Activated naive CD8-positive, alpha-beta T cell treated with anti-CD3 and anti-CD28 coated beads for 36 hours (primary cell): ENCODE measurements around the gene FOXC1. TPM values are rescaled to one million over a fixed set of nuclear protein-coding genes. Genes with fewer than 3 reads are reported as not detected.

ENCODE experiments used
- DNase-seq: peaks from one replicate; pipeline ENCODE4 v3.0.0; 2021
- H3K27ac Mint-ChIP-seq: one replicate; pipeline ENCODE4 v1.8.0; 2022; ENCODE audit warnings: mild to moderate bottlenecking, moderate library complexity, mixed read lengths
- H3K27me3 Mint-ChIP-seq: one replicate; pipeline ENCODE4 v1.8.0; 2022; ENCODE audit warnings: mild to moderate bottlenecking, mixed read lengths
- H3K36me3 Mint-ChIP-seq: one replicate; pipeline ENCODE4 v1.8.0; 2021; ENCODE audit warnings: mild to moderate bottlenecking, mixed read lengths
- H3K4me1 Mint-ChIP-seq: one replicate; pipeline ENCODE4 v1.8.0; 2021; ENCODE audit warnings: mixed read lengths
- H3K4me3 Mint-ChIP-seq: one replicate; pipeline ENCODE4 v1.8.0; 2022; ENCODE audit warnings: mild to moderate bottlenecking, moderate library complexity, mixed read lengths
- H3K9me3 Mint-ChIP-seq: one replicate; pipeline ENCODE4 v1.8.0; 2022; ENCODE audit warnings: mixed read lengths
- total RNA-seq, 2 experiments: library from RNA; stranded (reverse); gene quantifications; one replicate each; pipeline ENCODE4 v1.2.3, GENCODE V29; 2021

FOXC1 gene
- total RNA-seq, 2 experiments from 2014 or later, result not detected

DNA sequence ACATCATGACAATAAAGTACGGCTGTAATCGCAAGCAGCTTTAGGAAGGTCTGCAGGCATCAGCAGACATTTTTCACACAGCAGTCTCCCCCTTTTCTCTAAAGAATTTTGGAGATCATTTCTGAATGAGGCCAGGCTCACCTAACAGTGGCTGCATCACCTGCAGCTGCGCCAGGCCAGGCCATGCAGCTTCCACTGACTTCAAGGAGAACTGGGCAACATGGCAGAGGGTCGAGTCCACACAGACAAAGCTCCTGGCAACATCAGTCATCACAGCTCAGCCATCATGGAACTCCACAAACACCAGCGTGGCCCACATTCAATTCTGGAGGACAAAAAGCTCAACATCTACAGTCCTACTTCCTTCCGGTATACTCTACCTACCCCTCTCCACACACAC lies 17.8 kb upstream of the FOXC1 start:
- Mint-ChIP-seq H3K4me1 (no peaks in the 10 kb centered on the region), H3K27me3 (peaks cover 54% of the 10 kb centered on the region), H3K9me3 (no peaks in the 10 kb centered on the region), H3K4me3 (no peak overlapping the region), H3K36me3 (no peaks in the 10 kb centered on the region), H3K27ac (no peak overlapping the region)
- no peak for DNase-seq

DNA sequence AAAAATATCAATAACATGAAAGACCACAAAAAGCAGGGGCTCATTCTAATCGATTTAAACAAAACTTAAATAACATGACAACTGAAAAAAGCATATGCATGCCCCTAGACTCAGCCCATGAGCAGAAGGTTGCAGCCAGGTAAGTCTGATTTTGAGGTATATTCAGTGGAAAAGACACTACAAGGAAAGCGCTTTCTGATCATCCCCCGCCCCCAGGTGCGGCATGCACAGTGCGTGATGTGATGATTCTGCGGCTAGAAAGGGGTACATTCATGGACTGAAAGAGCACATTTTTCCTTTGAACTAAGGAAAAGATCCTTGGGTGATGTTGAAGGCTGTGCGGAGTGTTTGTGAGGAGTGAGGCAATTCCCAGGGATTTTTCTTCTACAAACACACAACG lies 16.9 kb upstream of the FOXC1 start:
- no peaks in the 10 kb centered on the region for H3K4me1 Mint-ChIP-seq
- H3K27ac Mint-ChIP-seq, result no peak overlapping the region
- DNase-seq, result no peak
- H3K4me3 Mint-ChIP-seq, result no peak overlapping the region
- H3K27me3 Mint-ChIP-seq, result peaks cover 63% of the 10 kb centered on the region
- no peaks in the 10 kb centered on the region for H3K9me3 Mint-ChIP-seq
- no peaks in the 10 kb centered on the region for H3K36me3 Mint-ChIP-seq

DNA sequence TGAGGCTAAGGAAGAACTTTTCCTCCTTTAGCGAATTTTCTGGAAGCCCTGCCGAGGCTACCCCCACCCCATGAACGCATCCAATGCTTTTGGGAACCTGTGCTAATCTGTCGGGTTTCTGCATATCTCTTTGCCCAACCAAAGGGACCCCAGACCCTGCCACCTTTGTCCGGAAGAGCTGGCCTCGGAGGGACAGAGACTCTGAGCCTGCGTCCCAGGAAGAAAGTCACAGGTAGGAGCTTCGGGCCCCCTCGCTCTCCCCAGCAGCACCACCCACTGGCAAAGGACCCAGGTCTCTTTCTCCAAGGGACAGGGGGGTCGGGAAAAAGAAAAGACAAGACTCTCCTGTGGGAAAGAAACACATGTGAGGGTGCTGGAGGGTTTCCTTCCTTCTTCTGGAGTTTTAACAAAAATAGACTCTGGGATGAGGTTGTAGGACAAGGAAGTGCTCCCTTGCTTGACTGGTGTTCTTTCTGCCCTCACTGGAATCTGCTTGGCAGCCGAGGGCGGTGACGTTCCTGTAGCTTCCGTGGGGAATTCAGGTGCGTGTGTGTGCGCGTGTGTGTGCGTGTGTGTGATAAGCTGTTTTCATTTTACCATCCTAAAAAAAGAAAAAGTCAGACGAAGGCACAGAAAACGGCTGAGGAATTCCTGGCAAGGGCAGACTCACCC lies 16.3 kb upstream of the FOXC1 start:
- Mint-ChIP-seq H3K9me3 (no peaks in the 10 kb centered on the region), H3K4me3 (no peak overlapping the region), H3K4me1 (no peaks in the 10 kb centered on the region), H3K27ac (no peak overlapping the region), H3K36me3 (no peaks in the 10 kb centered on the region), H3K27me3 (peaks cover 69% of the 10 kb centered on the region)
- DNase-seq, result no peak

DNA sequence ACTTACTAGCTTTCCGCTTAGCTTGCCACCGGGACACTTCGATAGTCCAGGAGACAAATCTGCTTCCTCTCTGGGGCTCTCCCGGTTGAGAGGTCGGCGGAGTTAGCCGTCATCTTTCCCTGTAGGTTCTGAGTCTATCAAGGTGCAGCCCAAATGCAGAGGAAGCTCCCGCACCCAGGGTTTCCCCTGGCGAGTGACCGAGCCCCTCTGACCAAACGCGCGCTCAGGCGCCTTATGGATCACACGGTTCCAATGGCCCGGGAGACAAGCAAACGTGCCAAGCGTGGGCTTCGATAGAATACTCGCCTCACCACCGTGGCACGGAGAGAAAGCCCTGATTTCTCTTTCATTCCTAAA lies 15.8 kb upstream of the FOXC1 start:
- Mint-ChIP-seq H3K27me3 (peaks cover 72% of the 10 kb centered on the region), H3K27ac (no peak overlapping the region), H3K4me1 (no peaks in the 10 kb centered on the region), H3K36me3 (no peaks in the 10 kb centered on the region), H3K9me3 (no peaks in the 10 kb centered on the region), H3K4me3 (no peak overlapping the region)
- no peak for DNase-seq

DNA sequence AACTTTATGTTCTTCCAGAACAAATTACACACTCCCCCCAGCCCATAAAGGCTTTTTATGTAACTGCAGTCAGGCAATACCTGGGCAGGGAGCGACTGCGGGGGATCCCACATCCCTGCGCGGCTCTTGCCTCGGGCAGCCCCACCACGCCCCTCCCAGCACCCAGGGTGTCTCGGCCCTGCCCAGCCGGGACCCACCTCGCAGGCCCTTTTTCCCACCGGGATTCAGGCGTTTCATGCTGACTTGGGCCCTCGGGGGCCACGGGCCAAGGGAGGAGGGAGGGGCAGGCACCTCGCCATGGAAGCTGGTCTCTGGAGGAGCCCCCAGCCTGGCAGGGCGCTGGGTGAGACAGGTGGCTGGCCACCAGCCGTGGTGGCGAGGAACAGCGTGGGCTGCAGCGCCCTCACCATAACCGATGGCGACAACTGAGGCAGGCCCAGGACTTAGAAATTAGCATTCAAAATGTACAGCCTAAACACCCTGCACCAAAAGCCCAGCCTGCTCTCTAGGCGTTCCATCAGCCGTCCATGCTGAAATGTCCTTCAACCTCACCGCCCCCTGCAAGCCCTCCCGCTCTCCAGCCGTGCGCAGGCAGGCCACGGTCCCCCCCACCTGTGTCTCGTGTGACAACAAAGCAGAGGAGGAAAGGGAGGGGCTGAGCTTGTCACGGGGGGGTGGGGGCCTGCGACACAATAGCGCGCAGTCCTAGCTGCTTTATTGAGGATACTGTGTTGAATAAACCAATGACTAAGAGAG lies 15.1 kb upstream of the FOXC1 start:
- Mint-ChIP-seq H3K4me3 (no peak overlapping the region), H3K36me3 (no peaks in the 10 kb centered on the region), H3K27me3 (peaks cover 70% of the 10 kb centered on the region), H3K4me1 (no peaks in the 10 kb centered on the region), H3K9me3 (no peaks in the 10 kb centered on the region), H3K27ac (no peak overlapping the region)
- DNase-seq, result no peak

DNA sequence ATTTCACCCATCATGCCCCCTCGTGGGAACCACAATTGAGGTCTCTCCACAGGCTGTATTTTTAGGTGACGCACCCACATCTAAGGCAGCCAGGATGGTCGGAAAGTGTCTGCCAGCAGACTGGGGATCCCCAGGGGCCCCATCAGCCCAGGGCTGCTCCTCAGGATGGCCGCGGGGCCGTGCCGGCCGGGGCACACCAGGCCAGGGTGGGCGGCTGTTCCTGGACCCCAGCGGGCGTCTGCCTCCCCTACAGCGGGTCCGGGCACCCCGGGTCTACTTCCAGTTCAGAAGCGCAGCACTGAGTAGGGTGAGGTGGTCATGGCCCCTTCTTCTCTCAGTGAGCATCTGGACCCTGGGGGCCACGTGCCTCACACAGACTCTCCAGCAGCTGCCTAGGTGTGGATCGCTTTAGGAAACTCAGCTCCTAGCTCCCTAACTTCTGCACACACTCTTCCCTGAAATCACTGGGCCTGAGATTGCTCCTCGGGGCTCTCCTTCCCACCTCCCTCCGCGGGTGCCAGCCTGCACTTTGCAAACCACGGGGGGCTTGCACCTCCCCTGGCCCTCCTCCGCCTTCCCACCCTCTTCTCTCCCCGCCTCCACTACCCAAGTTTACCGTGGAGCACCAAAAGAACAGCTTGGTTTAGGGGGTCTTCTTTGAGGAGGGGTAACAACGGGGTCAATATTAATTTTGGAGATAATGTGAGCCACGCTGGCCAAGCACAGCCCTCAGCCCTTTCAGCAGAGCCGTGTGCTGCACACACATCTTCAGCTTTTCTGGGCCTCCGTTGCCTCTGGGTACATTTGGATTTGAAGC lies 14.2 kb upstream of the FOXC1 start:
- no peaks in the 10 kb centered on the region for H3K4me1 Mint-ChIP-seq
- H3K9me3 Mint-ChIP-seq, result no peaks in the 10 kb centered on the region
- no peak overlapping the region for H3K27ac Mint-ChIP-seq
- no peaks in the 10 kb centered on the region for H3K36me3 Mint-ChIP-seq
- H3K27me3 Mint-ChIP-seq, result peaks cover 76% of the 10 kb centered on the region
- DNase-seq, result no peak
- no peak overlapping the region for H3K4me3 Mint-ChIP-seq

DNA sequence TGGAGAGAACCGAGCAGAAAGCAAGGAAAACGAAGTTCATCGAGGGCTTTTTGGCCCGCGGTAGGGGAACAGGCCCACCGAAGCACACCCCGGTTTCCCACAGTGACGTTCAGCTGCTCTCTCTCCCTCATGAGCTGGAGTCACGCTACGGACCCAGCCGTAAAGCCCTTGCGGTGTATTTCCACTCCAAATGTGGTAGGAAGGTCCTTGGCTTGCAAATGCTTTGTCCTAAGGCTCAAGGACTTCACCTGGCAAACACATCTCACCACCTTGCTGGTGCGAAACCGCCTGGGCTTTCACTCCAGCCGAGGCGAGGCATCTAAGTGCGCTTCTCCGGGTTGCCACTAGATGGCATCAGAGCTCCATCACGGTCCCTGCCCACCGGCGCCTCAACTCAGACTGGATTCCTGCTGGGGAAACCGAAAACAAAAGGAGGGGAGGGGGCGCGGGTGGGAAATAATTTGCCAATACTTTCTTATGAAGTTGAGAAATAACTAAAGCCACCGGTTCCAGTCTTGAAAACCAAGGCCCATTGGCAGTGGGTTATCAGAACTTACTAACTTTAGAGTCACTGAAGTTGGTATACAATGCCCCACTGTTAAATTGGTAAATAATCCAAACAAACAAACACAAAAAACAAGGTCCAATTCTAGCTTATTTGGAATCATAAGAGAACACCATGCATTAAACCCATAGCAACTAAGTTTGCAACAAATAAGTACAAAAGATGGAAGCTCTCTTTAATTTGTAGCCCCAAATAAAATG lies 13.4 kb upstream of the FOXC1 start:
- DNase-seq, result peak; percentile 58
- Mint-ChIP-seq H3K9me3 (no peaks in the 10 kb centered on the region), H3K36me3 (no peaks in the 10 kb centered on the region), H3K27ac (no peak overlapping the region), H3K27me3 (peaks cover 84% of the 10 kb centered on the region), H3K4me3 (no peak overlapping the region), H3K4me1 (peaks cover 2% of the 10 kb centered on the region)

DNA sequence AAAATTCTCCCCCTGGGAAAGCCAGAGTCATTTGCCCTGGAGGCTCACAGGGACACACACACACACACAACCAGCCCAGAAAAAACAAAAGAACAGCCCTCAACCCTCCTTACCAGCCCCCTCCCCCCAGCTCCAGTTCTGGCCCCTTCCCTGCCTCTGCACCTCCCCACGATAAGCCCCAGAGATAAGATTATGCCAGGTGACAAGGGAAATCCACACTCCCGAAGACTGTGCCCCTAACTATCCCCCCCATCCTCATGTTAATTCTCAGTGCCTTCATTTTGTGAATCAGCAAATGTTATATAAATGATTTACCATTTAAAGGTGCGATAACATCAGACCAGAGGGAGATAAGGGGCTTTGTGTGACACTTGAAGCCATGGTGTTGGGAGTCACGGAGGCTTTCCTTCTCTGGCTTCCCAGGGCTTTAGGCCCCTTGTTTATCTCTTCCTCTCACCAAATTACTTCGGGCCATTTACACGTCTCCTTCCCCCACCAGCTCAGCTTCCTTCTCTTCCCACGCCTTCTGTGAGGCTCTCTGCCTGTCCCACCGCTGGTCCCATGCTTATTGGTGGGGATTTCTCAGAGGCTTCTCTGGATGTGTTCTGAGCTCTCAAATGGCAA lies 12.5 kb upstream of the FOXC1 start:
- Mint-ChIP-seq H3K4me1 (peaks cover 2% of the 10 kb centered on the region), H3K4me3 (no peak overlapping the region), H3K36me3 (no peaks in the 10 kb centered on the region), H3K27me3 (peaks cover 84% of the 10 kb centered on the region), H3K9me3 (no peaks in the 10 kb centered on the region), H3K27ac (no peak overlapping the region)
- no peak for DNase-seq

DNA sequence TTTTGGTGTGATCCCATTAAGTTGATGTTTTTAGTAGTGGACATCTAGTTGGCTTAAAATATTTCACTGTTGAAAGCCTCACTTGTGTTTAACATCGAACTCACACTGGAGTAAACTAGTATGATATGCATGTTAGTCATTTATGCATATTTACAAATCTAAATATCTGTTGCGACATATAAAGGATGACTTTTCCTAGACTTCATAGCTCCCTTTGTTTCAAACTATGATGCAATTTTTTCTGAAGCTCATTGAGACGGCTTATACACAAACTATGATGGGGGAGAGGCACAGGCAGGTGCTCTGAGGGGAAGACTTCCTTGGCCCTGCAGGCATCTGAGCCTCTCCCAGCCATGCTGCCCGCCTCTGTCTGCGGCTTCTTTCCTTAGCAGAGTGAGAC lies 11.8 kb upstream of the FOXC1 start:
- no peaks in the 10 kb centered on the region for H3K36me3 Mint-ChIP-seq
- DNase-seq, result no peak
- H3K4me3 Mint-ChIP-seq, result no peak overlapping the region
- H3K4me1 Mint-ChIP-seq, result peaks cover 2% of the 10 kb centered on the region
- no peak overlapping the region for H3K27ac Mint-ChIP-seq
- H3K27me3 Mint-ChIP-seq, result peaks cover 87% of the 10 kb centered on the region
- no peaks in the 10 kb centered on the region for H3K9me3 Mint-ChIP-seq

DNA sequence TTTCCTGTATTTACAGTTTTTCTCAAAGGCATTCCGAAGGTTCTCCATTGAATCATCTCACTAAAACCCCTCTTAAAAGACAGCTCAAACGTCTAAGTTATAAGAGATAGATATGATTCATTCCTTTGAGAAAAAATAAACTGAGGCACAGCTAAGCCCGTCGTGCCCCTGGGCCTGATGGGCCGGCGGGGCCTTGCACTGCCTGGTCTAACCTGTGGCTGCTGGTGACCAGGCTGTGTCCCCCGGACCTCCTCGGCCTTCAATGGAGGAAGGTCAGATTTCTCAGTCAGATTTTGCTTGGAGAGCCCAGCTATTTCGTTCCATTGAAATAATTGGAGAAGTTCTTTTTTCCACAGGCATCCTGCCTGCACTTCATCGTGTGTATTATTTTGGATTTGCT lies 11.3 kb upstream of the FOXC1 start:
- Mint-ChIP-seq H3K27ac (no peak overlapping the region), H3K4me3 (no peak overlapping the region), H3K36me3 (no peaks in the 10 kb centered on the region), H3K27me3 (peaks cover 87% of the 10 kb centered on the region), H3K4me1 (peaks cover 2% of the 10 kb centered on the region), H3K9me3 (no peaks in the 10 kb centered on the region)
- no peak for DNase-seq

DNA sequence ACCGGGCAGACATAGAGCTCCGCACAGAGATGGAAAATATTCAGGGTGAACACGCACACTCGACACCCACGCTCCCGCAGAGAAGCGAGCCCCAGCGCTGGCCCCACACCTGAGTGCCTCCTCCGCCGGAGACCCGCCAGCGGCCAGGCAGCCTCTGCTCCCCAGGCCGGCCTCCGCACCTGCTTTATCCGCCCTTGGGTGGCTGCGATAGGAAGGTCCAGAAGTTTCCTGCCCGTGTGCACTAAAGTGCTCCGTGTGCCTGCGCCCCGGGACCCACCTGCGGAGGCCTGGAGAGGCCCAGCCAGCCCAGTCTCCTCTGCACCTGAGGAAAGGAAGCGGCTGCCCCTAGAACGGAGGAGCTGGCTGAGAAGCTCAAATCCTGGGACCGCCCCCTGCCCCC lies 10.8 kb upstream of the FOXC1 start:
- Mint-ChIP-seq H3K9me3 (no peaks in the 10 kb centered on the region), H3K36me3 (no peaks in the 10 kb centered on the region), H3K4me1 (peaks cover 2% of the 10 kb centered on the region), H3K27ac (no peak overlapping the region), H3K4me3 (no peak overlapping the region), H3K27me3 (peaks cover 88% of the 10 kb centered on the region)
- no peak for DNase-seq

DNA sequence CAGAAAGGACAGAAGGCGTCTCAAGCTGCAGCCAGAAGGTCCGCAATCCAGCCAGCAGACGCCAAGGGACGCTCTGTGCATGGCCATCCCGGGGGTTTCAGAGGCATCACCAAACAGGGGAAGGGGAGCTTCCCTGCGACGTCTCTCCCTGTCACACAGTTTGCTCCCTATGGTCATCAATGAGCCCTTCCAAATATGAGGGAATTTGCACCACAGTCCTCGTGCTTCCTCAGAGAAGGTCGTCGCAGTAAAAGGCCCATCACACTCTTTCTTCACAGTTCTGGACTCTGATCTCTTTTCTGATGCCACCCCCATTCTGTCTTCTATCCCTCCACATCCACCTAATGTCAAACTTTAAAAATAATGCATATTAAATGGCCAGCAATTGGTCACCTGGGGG lies 10.2 kb upstream of the FOXC1 start:
- Mint-ChIP-seq H3K27ac (no peak overlapping the region), H3K4me1 (peaks cover 2% of the 10 kb centered on the region), H3K36me3 (no peaks in the 10 kb centered on the region), H3K9me3 (no peaks in the 10 kb centered on the region), H3K4me3 (no peak overlapping the region), H3K27me3 (peaks cover 85% of the 10 kb centered on the region)
- DNase-seq, result no peak

DNA sequence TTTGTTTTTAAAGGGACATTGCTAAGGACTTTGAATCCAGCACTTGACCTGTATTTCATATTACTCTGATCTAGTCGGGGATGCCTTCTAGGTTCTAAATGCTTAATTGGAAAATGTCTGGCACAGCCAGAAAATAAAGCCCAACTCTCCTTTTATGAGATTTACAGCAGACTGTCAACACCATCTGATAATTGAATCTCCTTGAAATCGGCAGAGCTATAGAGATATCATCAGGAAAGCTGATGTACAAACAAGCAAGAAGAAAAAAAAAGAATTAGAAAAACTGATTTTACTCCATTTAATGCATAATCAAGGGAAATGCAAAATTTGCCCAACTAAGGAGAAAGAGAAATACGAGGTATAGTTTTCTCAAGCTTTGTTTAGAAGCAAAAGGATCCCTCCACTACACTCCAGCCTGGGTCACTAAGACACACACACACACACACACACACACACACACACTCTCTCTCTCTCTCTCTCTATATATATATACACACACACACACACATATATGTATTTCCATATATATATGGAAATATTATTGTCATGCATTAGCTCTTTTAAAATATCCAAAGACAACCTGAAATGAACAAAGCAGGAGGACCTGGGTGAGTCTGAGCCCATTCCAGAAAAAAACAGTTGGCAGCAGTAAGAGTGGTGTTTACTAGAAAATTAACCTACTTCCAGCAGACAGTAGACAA lies 9.5 kb upstream of the FOXC1 start:
- H3K27me3 Mint-ChIP-seq, result peaks cover 84% of the 10 kb centered on the region
- H3K27ac Mint-ChIP-seq, result no peak overlapping the region
- H3K36me3 Mint-ChIP-seq, result no peaks in the 10 kb centered on the region
- H3K4me1 Mint-ChIP-seq, result peaks cover 2% of the 10 kb centered on the region
- DNase-seq, result no peak
- no peaks in the 10 kb centered on the region for H3K9me3 Mint-ChIP-seq
- no peak overlapping the region for H3K4me3 Mint-ChIP-seq

DNA sequence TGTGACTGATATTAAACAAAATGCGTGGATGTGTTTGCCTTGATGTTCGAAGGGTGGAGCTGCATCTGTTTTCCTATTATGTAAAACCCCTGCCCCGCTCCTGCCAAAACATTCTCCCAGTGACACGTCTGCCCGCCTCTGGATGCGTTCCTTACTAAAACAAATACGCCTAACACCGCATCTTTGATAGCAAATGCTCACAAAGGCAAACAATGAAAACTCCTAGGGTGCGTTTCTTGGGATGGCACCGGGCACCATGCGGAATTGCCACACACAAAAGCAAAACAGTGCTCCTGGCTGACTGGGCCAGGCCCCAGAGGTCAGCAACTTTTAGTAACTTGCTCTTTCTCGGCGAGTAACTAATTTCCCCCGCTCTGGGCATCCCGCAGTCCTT lies 9.0 kb upstream of the FOXC1 start:
- Mint-ChIP-seq H3K4me3 (no peak overlapping the region), H3K9me3 (no peaks in the 10 kb centered on the region), H3K4me1 (peaks cover 7% of the 10 kb centered on the region), H3K27ac (no peak overlapping the region), H3K36me3 (no peaks in the 10 kb centered on the region), H3K27me3 (peaks cover 86% of the 10 kb centered on the region)
- DNase-seq, result no peak
